ENCODE measurements around the gene RETREG2.

The RETREG2 gene

GRCh38 chr2:219228041-219228910, 50.2 kb downstream of the RETREG2 start:
- in situ Hi-C loops (cut with HindIII; ENCODE audit: low sequenced_read_pairs) = no loop called here
- no peak for DNase-seq (ENCODE audit: low read depth, low spot score)
- H3K4me3 ChIP-seq (ENCODE audit: low read depth, low read length) = peak overlapping the region; percentile 85
- no peak for TF ChIP-seq CTCF (IDR thresholded peaks at IDR 0.05; ENCODE audit: low read depth, low read length)

- TF ChIP-seq CTCF (IDR thresholded peaks at IDR 0.05; ENCODE audit: low read depth, low read length) = no peak
- in situ Hi-C loops (cut with HindIII; ENCODE audit: low sequenced_read_pairs) = no loop called here
- DNase-seq (ENCODE audit: low read depth, low spot score) = no peak
- H3K4me3 ChIP-seq (ENCODE audit: low read depth, low read length) = peak overlapping the region; percentile 85
These were observed 50.8 kb downstream of the RETREG2 start for GRCh38 chr2:219228911-219229304.

GRCh38 chr2:219229305-219230058, 51.4 kb downstream of the RETREG2 start, which contains the start of the genes ANKZF1 and ATG9A:
Gene ANKZF1, plus strand, starts transcription at chr2:219229806. Its CDS starts 452 bp downstream, at chr2:219230258.
Gene ATG9A, minus strand, starts transcription at chr2:219229636. Its CDS starts 1,612 bp downstream, at chr2:219228024.
- TF ChIP-seq CTCF (IDR thresholded peaks at IDR 0.05; ENCODE audit: low read depth, low read length) = no peak
- in situ Hi-C loops (cut with HindIII; ENCODE audit: low sequenced_read_pairs) = no loop called here
- DNase-seq (ENCODE audit: low read depth, low spot score) = peak; percentile 99
- peak within 1 kb of the TSS; percentile 85 for H3K4me3 ChIP-seq (ENCODE audit: low read depth, low read length)

- DNase-seq (ENCODE audit: low read depth, low spot score) = no peak
- peak overlapping the region; percentile 85 for H3K4me3 ChIP-seq (ENCODE audit: low read depth, low read length)
- in situ Hi-C loops (cut with HindIII; ENCODE audit: low sequenced_read_pairs) = no loop called here
- TF ChIP-seq CTCF (IDR thresholded peaks at IDR 0.05; ENCODE audit: low read depth, low read length) = no peak
These were observed 52.0 kb downstream of the RETREG2 start for GRCh38 chr2:219230059-219230540.

- DNase-seq (ENCODE audit: low read depth, low spot score) = no peak
- no peak overlapping the region for H3K4me3 ChIP-seq (ENCODE audit: low read depth, low read length)
- in situ Hi-C loops (cut with HindIII; ENCODE audit: low sequenced_read_pairs) = no loop called here
- TF ChIP-seq CTCF (IDR thresholded peaks at IDR 0.05; ENCODE audit: low read depth, low read length) = no peak
These were observed 56.3 kb downstream of the RETREG2 start for GRCh38 chr2:219234331-219234730.
